Glutamatergic neuron (in vitro differentiated cells): Measurements from ENCODE around the gene FRMD4A. TPM values are rescaled to one million over a fixed set of nuclear protein-coding genes. Genes with fewer than 3 reads are reported as not detected.

Experiments used
- DNase-seq: peaks from one replicate; pipeline ENCODE4 v3.0.0; 2022
- H3K27ac Mint-ChIP-seq: one replicate; pipeline ENCODE4 v1.8.0; 2020; ENCODE audit warnings: mild to moderate bottlenecking, mixed read lengths, inconsistent platforms; ENCODE audit not compliant: unreplicated experiment
- H3K27me3 Mint-ChIP-seq: one replicate; pipeline ENCODE4 v1.8.0; 2020; ENCODE audit warnings: mild to moderate bottlenecking, moderate library complexity, mixed read lengths, inconsistent platforms; ENCODE audit not compliant: unreplicated experiment
- H3K36me3 Mint-ChIP-seq: one replicate; pipeline ENCODE4 v1.8.0; 2020; ENCODE audit warnings: mild to moderate bottlenecking, mixed read lengths, inconsistent platforms; ENCODE audit not compliant: unreplicated experiment
- H3K4me1 Mint-ChIP-seq: one replicate; pipeline ENCODE4 v1.8.0; 2020; ENCODE audit warnings: mild to moderate bottlenecking, low read depth, mixed read lengths, inconsistent platforms; ENCODE audit not compliant: unreplicated experiment
- H3K4me3 Mint-ChIP-seq: one replicate; pipeline ENCODE4 v1.8.0; 2020; ENCODE audit warnings: mild to moderate bottlenecking, mixed read lengths, inconsistent platforms; ENCODE audit not compliant: unreplicated experiment
- H3K9me3 Mint-ChIP-seq: one replicate; pipeline ENCODE4 v1.8.0; 2020; ENCODE audit warnings: mild to moderate bottlenecking, moderate library complexity, mixed read lengths, inconsistent platforms; ENCODE audit not compliant: unreplicated experiment
- CTCF ChIP-seq: fragments of 200-600 bp; sonication (generic); IDR thresholded peaks from one replicate; pipeline ENCODE4 v1.5.0; 2021; ENCODE audit not compliant: partially characterized antibody, unreplicated experiment
- total RNA-seq: library from RNA; stranded (reverse); fragmentation: NEBNext Ultra II Directional; extraction: Animal tissue kit (Norgen Biotek cat#: 25700); gene quantifications from one replicate; pipeline ENCODE4 v1.2.1, GENCODE V29; 2021; ENCODE audit not compliant: unreplicated experiment

The FRMD4A gene
- total RNA-seq, 1 donor from 2014 or later, result 70.6 TPM

- H3K9me3 Mint-ChIP-seq, result peaks cover 2% of the 10 kb centered on the region
- TF ChIP-seq CTCF, result no peak
- H3K4me1 Mint-ChIP-seq, result peaks cover 5% of the 10 kb centered on the region
- no peak overlapping the region for H3K4me3 Mint-ChIP-seq
- H3K36me3 Mint-ChIP-seq, result no peaks in the 10 kb centered on the region
- no peak for DNase-seq
- no peaks in the 10 kb centered on the region for H3K27me3 Mint-ChIP-seq
- H3K27ac Mint-ChIP-seq, result no peak overlapping the region
Observed at GRCh38 chr10:13797164-13797563, 533.6 kb downstream of the FRMD4A start.

- H3K4me1 Mint-ChIP-seq, result peaks cover 5% of the 10 kb centered on the region
- H3K9me3 Mint-ChIP-seq, result peaks cover 2% of the 10 kb centered on the region
- H3K27me3 Mint-ChIP-seq, result no peaks in the 10 kb centered on the region
- H3K4me3 Mint-ChIP-seq, result no peak overlapping the region
- no peak for TF ChIP-seq CTCF
- no peaks in the 10 kb centered on the region for H3K36me3 Mint-ChIP-seq
- DNase-seq, result no peak
- no peak overlapping the region for H3K27ac Mint-ChIP-seq
Observed at GRCh38 chr10:13795653-13796555, 534.8 kb downstream of the FRMD4A start.

GRCh38 chr10:13794992-13795612 lies 535.6 kb downstream of the FRMD4A start:
- no peaks in the 10 kb centered on the region for H3K36me3 Mint-ChIP-seq
- TF ChIP-seq CTCF, result no peak
- DNase-seq, result no peak
- H3K27me3 Mint-ChIP-seq, result no peaks in the 10 kb centered on the region
- peaks cover 2% of the 10 kb centered on the region for H3K9me3 Mint-ChIP-seq
- no peak overlapping the region for H3K4me3 Mint-ChIP-seq
- no peaks in the 10 kb centered on the region for H3K4me1 Mint-ChIP-seq
- no peak overlapping the region for H3K27ac Mint-ChIP-seq

GRCh38 chr10:13792006-13792405 lies 538.7 kb downstream of the FRMD4A start:
- Mint-ChIP-seq H3K4me1 (peaks cover 16% of the 10 kb centered on the region), H3K9me3 (peaks cover 4% of the 10 kb centered on the region), H3K27ac (no peak overlapping the region), H3K27me3 (peaks cover 6% of the 10 kb centered on the region), H3K36me3 (no peaks in the 10 kb centered on the region), H3K4me3 (no peak overlapping the region)
- TF ChIP-seq CTCF, result no peak
- no peak for DNase-seq

GRCh38 chr10:13791483-13791882 lies 539.2 kb downstream of the FRMD4A start:
- Mint-ChIP-seq H3K4me1 (peaks cover 16% of the 10 kb centered on the region), H3K27ac (no peak overlapping the region), H3K36me3 (no peaks in the 10 kb centered on the region), H3K9me3 (peaks cover 4% of the 10 kb centered on the region), H3K27me3 (peaks cover 6% of the 10 kb centered on the region), H3K4me3 (no peak overlapping the region)
- DNase-seq, result no peak
- TF ChIP-seq CTCF, result no peak
